Gastrocnemius medialis (tissue), 4 donors: ENCODE results near the gene CEP170B.

Experiments
- POLR2A ChIP-seq, 2 donors: fragments of 450-650 bp; IDR thresholded peaks; one replicate each; pipeline ENCODE4 v1.6.1; 2017; ENCODE audit warnings: antibody characterized with exemption in 2 of 2, mild to moderate bottlenecking in 2 of 2, moderate library complexity in 2 of 2
- TF ChIP-seq, protein P1 (sequence below), 5 experiments: fragments of 450-650 bp in 3 of 5; fragments of 200-600 bp in 2 of 5; sonication (generic) in 2 of 5; IDR thresholded peaks in 4 of 5; conservative IDR thresholded peaks in 1 of 5; 1 replicate in 4 of 5; 2 replicates in 1 of 5; pipeline ENCODE4 v1.5.1; 2016 to 2019; ENCODE audit warnings: antibody characterized with exemption in 5 of 5, mild to moderate bottlenecking in 3 of 5, moderate library complexity in 3 of 5

DNA sequence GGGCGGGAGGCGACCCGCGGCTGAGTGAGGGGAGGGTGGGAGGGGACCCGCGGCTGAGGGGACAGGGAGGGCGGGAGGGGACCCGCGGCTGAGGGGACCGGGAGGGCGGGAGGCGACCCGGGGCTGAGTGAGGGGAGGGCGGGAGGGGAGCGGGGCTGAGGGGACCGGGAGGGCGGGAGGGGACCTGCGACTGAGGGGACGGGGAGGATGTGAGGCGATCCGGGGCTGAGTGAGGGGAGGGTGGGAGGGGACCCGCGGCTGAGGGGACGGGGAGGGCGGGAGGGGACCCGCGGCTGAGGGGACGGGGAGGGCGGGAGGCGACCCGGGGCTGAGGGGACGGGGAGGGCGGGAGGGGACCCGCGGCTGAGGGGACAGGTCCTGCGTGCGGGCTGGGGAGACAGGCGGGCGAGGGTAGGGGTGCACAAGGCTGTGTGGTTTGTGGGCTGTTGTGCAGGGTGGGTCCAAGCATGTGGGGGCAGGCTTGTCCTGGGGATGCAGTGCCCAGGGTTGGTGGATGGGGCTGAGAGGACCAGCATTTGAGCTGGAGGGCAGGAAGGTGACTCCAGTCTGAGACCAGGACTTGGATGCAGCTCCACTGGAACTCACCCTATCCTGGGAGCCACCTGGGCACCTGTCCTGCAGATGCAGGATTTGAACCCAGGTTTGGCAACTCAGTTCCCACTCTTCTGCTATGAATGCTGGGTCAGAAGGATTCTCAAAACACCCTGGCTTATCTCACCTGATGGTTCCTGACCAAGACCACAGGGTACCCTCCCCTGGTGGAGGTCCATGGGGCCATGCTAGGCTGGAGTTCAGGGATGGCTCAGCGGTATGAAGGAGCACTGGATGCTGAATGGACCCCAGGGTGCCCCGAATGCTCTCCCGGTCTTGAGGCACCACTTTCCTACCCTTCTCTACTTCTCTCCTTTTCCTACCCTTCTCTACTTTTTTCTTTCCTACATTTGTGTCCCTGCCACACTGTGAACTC lies 69.0 kb downstream of the CEP170B start:
- TF ChIP-seq, protein P1, sequence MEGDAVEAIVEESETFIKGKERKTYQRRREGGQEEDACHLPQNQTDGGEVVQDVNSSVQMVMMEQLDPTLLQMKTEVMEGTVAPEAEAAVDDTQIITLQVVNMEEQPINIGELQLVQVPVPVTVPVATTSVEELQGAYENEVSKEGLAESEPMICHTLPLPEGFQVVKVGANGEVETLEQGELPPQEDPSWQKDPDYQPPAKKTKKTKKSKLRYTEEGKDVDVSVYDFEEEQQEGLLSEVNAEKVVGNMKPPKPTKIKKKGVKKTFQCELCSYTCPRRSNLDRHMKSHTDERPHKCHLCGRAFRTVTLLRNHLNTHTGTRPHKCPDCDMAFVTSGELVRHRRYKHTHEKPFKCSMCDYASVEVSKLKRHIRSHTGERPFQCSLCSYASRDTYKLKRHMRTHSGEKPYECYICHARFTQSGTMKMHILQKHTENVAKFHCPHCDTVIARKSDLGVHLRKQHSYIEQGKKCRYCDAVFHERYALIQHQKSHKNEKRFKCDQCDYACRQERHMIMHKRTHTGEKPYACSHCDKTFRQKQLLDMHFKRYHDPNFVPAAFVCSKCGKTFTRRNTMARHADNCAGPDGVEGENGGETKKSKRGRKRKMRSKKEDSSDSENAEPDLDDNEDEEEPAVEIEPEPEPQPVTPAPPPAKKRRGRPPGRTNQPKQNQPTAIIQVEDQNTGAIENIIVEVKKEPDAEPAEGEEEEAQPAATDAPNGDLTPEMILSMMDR (IDR thresholded peaks at IDR 0.05 in 4 of 5, conservative IDR thresholded peaks at IDR 0.05 in 1 of 5) = no peak
- no peak for TF ChIP-seq POLR2A (IDR thresholded peaks at IDR 0.05)
